HG03039 (cell line): Measurements from ENCODE around the gene MRPL42.
"Not testable (repeated sequence)": the region's sequence is repeated elsewhere in the genome, so short reads cannot be mapped to it uniquely, and the experiment has no call there.

Experiments
- ATAC-seq: cut with Tn5 transposase; IDR thresholded peaks from one replicate; pipeline ENCODE4 v1.9.1; 2021; ENCODE audit warnings: mild to moderate bottlenecking, moderate library complexity; ENCODE audit not compliant: unreplicated experiment

The MRPL42 gene

GRCh38 chr12:93467351-93468007, at the start of gene MRPL42:
Gene MRPL42 (plus strand): TSS chr12:93467514. CDS start chr12:93469286, 1,772 bp downstream.
- peak; percentile 88 for ATAC-seq

DNA sequence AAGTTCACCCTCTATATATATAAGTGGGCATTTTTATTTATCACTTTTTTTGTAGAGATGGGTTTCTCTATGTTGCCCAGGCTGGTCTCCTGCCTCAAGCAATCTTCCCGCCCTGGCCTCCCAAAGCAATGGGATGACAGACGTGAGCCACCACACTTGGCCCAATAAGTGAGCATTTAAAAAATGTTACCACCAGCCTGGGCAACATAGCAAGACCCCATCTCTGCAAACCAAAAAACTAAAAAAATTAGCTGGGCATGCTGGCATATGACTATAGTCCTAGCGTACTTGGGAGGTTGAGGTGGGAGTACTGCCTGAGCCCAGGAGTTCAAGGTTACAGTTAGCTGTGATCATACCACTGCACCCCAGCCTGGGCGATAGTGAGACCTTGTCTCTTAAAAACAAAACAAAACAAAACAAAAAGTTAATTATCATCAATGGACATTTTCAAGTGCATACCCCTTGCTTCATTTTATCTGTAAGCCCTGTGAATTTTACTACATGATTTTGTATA, 49.3 kb upstream of the MRPL42 start:
- ATAC-seq: no peak

DNA sequence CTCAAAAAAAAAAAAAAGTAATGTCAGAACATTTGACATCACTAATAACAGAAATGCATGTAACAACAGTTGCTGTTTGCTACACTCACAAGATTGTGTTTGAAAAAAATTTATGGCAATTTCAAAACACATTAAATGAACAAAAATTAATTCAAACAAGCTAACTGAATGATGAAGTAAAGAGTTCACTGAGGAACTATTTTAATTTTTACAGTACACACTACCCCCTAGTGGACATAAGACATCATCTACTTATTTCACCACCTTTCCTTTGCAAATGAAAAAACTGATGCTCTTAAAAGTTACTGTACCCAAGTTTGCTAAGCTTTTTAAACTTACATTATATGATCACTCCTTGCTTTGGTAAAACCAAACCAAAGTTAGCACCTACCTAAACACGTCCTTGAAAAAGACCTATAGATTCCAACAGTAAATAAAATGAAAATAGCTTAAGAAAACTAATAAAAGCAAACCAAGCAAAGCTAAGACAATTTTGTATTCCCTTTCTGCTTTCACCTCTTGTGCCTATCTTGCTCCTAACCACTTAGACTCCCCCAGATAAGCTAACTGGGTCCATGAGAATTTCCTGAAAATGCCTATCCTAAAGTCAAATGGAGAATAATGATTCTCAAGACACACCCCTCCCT, 47.8 kb upstream of the MRPL42 start:
- no peak for ATAC-seq

GRCh38 chr12:93422050-93422449, 45.3 kb upstream of the MRPL42 start:
- no peak for ATAC-seq

- ATAC-seq: no peak
These were observed 41.4 kb upstream of the MRPL42 start for GRCh38 chr12:93425736-93426411.

DNA sequence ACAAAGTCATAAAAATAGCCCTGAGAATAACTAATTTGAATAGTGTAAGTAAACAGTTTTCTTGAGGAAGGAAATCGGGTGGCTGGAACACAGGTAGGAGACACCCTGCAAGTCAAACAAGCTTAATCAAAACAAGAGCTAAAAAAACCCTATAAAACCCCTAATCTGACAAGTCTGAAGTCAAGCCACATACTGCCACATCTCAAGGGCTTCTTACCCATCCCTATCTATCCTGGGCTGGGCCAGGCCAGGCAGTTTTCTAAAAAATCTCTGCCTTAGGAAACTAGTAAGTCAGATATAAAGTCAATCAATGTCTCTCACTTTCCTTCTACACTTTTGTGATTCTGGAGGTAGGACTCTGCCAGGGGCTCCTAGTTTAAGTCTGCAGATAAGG, 40.9 kb upstream of the MRPL42 start:
- ATAC-seq: peak; percentile 37

- ATAC-seq: no peak
These were observed 39.3 kb upstream of the MRPL42 start for GRCh38 chr12:93427779-93428564.

DNA sequence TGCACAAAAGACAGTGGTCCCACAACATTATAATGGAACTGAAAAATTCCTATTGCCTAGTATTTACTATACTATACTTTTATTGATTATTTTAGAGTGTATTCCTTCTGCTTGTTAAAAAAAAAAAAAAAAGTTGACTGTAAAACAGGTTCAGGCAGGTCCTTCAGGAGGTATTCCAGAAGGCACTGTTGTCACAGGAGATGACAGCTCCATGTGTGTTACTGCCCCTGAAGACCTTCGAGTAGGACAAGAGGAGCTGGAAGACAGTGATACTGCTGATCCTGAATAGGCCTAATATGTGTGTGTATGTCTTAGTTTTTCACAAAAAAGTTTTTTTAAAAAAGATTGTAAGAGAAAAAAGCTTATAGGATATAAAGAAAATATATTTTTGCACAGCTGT, 37.9 kb upstream of the MRPL42 start:
- ATAC-seq: no peak

DNA sequence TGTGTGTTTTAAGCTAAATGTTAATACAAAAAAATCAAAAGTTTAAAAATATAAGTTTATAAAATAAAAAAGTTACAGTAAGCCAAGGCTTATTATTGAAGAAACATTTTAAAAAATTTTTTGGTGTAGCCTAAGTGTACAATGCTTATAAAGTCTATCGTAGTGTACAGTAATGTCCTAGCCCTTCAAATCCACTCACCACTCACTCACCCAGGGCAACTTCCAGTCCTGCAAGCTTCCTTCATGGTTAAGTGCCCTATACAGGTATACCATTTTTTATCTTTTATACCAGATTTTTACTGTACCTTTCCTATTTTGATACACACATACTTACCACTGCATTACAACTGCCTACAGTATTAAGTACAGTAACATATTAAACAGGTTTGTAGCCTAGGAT, 37.5 kb upstream of the MRPL42 start:
- no peak for ATAC-seq

DNA sequence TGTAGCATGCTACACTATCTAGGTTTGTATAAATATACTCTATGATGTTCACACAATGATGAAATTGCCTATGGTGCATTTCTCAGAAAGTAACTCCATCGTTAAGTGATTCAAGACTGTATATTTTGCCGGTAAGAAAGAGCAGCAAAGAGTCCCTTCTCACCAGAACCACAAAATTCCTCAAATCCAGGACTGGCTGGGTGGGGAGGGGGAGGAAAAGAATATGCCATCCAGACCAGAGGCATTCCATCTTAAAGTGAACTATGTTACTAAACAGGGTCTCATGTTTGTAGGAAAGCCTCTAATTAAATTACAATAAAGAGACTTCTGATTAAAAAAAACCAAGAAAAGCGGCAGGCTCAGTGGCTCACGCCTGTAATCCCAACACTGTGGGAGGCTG, 37.0 kb upstream of the MRPL42 start:
- ATAC-seq: no peak

DNA sequence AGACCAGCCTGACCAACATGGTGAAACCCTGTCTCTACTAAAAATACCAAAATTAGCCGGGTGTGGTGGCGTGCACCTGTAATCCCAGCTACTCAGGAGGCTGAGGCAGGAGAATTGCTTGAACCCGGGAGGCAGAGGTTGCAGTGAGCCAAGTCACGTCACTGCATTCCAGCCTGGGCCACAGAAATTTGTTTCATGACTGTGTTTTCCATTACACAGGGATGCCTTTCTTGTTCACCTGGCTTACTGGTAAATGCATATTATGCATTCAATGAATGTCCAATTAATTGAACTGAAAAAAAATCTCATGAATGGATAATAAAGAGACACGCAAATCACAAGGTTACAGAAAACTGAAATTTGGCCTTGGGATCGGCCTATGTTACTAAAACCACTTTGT, 35.3 kb upstream of the MRPL42 start:
- ATAC-seq: not testable (repeated sequence)

- ATAC-seq: no peak
These were observed 33.0 kb upstream of the MRPL42 start for GRCh38 chr12:93434256-93434865.

GRCh38 chr12:93438266-93439050, 28.9 kb upstream of the MRPL42 start:
- no peak for ATAC-seq

- no peak for ATAC-seq
These were observed 27.1 kb upstream of the MRPL42 start for GRCh38 chr12:93440043-93440835.

DNA sequence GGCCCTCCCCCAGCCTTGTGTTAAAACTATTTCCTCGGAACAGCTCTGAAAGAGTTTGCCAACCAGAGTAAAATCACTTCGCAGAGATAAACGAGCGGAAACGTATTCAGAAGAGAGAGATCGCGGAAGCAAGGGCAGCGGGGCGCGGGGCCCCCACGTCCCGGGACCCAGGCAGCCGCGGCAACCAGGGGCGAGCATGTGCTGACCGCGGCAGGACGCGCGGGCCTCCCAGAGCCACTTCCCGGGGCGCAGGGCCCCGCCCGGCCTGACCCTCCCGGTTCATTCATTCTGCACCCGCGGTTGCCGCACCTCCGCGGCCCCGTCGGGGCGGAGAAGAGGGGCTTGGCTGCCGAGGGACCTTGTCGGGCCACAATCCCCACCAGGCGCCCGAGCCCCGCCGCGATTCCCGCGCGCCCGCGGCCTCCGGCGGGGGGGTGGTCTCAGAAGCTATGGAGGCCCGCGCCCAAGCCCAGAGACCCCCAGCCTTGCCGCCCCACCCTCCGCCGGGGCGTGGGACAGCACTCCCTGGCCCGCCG, 26.2 kb upstream of the MRPL42 start:
- ATAC-seq: no peak

- ATAC-seq: peak; percentile 72
These were observed 25.5 kb upstream of the MRPL42 start, which contains the start of gene UBE2N for GRCh38 chr12:93441617-93442410. Gene UBE2N (minus strand): TSS chr12:93441947. CDS start chr12:93441884, 63 bp downstream.

- no peak for ATAC-seq
These were observed 24.6 kb upstream of the MRPL42 start for GRCh38 chr12:93442411-93443340.
